Pons (tissue), 1 donor: ENCODE data around the gene PER1.
"Not testable (repeated sequence)": the region's sequence is repeated elsewhere in the genome, so short reads cannot be mapped to it uniquely, and the experiment has no call there.

ENCODE experiments used
- DNase-seq: peaks from one replicate; pipeline ENCODE4 v3.0.0-alpha.2; 2016; ENCODE audit warnings: low spot score

The PER1 gene

DNA sequence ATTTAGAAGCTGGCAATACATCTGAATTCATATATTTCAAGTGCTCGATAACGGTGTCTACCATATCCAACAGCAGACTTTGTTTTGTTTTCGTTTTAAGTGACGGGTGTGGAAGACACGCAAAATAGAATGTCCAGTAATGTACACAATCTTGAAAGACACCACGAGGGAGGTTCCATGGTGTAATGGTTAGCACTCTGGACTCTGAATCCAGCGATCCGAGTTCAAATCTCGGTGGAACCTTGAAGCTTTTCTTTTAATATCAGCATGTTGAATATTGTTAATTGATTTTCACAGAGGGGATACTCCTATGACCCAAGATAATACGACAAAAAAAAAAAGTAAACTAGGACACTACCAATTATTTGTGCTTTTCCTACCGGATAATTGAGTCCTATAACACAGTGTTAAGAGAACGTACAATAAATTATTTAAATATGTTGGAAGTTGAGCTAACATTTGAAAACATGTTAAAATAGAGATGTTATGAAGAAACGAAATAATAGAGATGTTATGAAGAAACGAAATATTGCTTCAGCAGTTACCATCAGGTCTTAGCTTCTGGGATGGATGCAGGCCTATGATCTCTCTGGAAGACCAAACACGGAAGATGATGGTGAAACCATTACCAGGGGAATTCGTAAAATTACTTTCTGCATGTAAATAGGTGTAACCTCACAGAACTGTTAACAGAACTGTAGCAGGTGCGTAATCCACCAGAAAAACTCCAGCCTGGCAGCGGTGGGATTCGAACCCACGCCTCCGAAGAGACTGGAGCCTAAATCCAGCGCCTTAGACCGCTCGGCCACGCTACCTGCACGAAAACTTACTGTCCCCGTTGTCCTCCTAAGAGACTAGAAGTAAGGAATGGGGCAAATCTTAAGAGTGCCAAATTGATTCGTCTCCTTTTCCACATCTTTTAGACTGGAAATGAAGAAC lies 32.4 kb downstream of the PER1 start:
- DNase-seq: peak; percentile 97

DNA sequence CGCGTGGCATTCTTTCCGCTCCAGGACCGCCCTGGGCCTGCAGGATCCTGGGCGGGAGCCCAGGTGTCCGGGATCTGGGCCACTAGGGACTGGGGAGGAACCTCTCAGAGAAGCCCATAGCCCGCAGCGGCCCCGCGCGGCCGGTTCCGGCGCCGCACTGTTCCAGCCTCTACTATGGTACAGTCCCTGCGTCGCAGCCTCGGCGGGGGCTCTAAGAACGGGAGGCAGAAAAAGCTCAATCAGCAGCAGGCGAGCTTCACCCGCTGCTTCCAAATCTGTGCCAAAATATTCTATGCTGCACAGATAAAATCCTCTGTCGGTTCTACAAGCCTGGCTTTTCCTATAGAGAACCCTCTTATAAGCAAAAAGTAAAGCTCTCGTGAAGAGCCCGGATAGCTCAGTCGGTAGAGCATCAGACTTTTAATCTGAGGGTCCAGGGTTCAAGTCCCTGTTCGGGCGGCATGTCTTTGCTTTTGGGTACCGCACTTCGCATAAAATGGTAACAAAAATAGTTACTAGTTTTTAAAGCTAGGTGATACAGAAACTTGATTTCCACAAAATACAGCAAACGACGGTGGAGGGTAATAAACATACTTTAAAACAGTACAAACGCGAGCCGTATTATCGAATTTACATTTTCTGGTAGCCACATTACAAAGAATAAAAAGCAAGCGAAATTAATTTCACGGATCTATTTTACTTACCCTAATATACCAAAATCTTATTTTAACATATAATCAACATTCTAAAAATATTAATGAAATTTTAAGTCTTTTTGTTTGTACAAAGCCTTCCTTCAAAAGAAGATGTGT lies 33.2 kb downstream of the PER1 start:
- DNase-seq: peak; percentile 90

DNA sequence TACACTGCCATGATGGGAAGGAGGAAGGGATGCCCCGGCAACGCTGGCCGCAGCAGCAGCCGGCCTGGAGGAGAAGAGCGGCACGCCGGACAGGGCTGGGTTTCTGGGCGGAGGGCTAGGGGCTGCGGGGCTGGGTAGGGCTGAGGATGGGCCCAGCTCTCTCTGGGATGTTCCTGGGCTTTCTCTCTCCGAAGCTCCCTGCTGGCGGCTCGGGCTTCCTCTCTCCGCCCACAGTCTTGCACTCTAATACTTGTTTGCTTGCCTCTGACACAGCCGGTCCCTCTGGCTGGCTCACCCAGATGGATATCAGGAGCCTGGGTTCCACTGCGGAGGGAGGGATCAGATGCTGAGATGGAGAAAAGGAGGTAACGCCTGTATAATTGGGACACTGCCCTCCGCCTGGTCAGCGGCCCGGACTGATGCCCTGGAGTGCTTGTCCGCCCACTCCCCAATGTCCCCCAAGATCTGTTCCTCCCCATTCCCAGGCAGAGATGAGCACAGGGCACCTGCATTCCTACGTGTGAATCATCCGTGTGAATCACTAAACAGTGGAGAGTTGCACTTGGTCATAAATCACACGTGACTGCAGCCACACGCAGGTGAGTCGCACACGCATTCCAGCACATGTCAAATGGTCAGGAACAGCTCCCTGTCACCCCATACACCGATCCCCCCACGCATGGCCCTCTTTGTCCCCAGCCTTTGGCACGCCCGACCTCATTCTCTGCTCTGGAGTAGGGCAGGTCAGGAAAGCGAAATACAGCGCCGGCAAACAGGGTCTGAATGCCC lies 34.0 kb downstream of the PER1 start, which contains the start of gene ALOXE3:
ALOXE3 (minus strand) TSS at position 535 of the 789 bp plus-strand sequence; CDS start at position 11, 524 bp downstream.
- no peak for DNase-seq

DNA sequence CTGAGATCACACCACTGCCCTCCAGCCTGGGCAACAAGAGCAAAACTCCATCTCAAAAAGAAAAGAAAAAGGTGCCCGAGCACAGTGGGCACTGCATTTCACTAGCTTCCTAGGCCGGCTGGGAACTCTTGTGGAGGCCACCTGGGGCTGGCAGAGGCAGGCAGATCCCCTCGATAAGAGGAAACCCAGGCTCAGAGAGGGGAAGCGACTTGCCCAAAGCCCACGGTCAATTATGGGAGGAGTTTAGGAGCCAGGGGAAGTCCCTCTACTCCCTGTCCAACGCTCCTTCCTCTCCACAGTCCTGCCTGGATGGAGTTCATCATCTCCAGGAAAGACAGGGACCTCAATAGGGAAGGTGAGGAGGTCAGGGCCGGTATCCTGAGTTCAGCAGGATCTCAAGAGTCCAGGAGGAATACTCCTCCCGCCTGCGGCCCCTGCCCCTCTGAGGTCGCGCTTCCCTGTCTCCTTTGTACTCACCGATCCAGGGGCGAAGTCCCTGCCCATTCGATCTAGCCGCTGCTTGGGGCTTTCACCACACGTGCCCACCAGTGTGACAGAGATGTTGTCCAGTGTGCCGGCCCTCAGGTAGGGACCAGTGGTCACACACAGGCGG lies 34.7 kb downstream of the PER1 start:
- no peak for DNase-seq

DNA sequence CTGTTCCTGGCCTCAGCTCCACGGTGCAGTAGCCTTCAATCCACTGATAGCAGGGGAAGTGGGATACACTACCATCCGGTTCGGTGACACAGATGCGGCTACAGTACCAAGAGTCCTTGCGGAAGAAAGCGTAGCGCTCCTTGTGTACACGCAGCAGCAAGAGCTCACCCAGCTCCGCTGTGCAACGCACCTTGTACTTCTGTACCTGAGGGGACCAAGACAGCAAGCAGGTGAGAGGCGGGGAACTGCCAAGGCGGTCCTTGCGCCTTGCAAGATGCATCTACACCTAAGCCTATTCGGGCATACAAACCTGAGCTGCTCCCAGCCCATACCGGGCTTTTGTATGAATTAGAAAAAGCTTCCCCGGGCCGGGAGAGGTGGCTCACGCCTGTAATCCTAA lies 35.4 kb downstream of the PER1 start:
- no peak for DNase-seq

DNA sequence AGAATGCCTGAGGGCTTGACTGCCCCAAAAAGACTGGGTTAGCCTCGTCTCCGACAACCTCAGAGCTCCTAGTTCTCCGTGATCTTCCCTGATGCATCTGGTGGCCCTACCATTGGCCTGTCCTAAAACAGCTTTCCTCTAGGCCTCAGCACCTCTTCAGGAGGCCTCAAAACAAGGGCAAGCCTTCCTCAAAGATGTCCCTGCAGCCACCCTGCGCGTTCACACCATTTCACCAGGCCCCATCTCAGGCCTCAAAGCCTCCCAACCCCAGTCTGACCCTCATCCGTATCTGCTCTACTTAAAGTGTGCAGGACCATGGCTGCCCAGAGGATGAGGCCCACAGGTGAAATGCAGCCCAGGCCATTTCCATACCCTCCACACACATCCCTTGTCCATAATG lies 41.3 kb downstream of the PER1 start:
- no peak for DNase-seq

DNA sequence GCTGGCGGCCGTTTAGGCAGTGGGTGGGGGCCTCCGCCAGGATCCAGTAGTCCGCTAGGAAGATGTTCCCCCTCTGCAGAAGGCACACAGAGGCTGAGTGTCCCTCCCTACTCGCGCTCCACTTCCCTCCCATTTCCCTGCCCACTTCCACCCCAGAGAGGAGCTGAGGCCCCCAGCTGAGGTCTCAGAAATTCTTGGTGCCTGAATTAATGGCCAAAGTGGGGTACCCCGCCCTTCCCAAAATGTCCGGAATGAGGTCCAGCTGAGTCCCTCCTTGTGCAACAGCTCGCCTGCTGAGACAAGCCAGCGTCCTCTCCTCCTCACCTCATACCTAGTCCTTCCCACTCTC lies 41.8 kb downstream of the PER1 start:
- DNase-seq: no peak

DNA sequence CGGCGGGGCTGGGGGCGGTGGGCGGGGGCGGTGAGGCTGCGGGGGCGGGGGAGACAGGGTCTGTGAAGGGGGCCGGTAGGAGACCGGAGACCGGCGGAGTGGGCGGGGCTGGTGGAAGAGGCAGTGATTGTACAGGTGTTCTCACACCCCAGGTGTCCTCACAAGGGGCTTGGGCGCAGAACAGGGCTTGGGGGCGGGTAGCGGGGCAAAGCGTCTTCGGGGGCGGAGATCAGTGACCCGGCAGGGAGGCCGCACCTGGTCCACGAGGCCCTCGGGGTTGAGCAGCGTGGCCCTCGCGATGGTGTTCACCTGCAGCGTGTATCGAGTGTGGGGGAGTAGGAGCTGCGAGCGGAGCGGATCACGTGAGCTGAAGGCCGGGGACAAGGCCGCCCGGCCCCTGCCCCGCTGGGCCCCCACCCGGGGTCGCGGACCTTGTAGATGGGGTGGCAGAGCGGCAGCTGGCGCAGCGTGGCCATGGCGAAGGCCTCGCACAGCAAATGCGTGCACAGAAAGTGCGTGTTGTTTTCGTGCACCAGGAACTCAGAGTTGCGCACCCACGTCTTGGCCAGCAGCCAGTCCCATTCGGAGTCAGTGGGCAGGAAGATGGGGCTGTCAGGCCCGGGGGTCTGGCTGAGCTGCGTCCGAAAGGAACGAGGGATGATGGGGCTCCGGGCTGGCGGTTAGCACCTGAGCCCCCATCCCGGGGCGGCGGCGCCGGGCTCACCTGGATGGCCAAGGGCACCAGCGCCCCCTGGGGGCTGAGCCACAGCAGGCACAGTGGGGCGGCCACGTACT lies 42.3 kb downstream of the PER1 start:
- DNase-seq: no peak

DNA sequence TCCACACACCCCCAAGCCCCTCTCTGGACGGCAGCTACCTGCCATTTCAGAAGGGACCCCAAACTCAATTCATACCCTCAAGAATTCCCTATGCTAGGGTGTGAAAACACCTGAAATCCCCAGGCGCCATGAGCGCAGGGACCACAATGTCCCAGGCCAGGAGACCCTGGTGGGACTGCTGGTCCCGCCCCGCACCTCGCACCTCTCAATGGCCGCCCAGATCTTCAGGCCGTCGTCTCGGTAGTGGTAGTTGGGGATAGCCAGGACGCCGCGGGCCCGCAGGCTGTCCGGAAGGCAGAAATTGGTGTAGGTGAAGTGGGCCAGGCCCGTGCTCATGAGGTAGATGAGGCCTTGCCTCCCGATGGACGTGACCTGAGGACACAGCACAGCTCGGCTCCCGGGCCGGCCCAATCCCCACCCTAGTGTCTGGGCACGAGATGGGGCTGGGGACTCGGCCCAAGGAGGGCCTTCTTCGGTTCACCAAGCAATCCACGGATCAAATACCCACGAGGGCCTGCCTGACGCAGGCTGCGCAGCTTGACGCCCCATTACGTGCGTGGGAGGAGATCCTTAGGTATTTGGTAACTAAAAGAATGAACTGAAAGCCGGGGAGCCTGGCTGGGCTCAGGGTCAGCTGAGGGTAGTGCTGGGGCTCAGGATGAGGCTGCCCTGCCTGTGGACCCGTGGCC lies 43.1 kb downstream of the PER1 start:
- no peak for DNase-seq

DNA sequence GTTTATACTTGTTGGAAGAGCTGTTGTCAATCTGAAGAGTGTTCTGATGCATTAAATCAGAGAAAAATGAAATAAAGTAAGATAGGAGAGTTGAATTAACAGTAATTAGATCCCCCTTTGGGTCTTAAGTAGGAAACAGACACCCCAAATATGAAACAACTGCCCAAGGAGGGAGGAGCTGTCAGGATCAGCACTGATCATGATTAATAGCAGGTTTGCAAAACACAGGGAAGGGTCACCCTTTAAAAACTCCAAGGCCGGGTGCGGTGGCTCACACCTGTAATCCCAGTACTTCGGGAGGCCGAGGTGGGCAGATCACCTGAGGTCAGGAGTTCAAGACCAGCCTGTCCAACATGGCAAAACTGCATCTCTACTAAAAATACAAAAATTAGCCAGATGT lies 45.2 kb downstream of the PER1 start:
- DNase-seq: not testable (repeated sequence)

DNA sequence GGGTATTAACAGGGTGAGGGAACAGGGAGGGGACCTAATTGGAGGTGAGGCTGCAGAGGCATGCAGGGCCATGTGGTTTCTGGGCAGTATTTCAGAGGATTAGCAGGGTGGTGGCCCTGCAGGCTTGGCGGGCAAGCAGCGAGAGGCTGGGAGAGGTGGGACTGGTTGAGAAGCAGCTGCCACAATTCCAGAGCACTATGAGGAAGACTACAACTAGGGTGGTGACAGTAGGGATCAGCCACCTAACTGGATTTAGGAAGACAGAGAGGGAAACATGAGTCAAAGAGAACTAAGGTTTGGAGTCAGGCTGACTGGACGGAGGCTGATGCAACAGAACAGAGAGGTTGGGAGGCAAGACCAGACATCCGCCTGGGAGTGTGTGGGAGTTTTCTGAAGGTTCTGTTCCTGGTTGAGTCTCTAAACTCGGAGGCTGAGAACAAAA lies 46.2 kb downstream of the PER1 start:
- DNase-seq: no peak

DNA sequence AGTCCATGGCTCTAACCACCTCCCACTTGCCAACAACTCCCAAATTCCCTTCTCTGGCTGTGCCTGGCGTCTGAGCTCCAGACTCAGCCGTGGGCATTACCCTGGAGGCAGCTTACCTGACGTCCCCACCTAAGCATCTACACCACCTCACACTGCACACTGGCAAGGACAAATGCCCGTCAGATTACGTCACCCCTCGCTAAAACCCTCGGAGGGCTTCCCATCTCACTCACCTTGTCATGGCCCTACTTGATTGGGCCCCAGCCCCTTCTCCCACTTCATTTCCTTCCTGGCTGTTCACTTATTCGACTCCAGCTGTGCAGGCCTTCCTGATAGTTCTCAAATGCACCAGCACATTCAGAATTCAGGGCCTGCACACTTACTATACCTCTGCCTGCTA lies 47.3 kb downstream of the PER1 start:
- no peak for DNase-seq

DNA sequence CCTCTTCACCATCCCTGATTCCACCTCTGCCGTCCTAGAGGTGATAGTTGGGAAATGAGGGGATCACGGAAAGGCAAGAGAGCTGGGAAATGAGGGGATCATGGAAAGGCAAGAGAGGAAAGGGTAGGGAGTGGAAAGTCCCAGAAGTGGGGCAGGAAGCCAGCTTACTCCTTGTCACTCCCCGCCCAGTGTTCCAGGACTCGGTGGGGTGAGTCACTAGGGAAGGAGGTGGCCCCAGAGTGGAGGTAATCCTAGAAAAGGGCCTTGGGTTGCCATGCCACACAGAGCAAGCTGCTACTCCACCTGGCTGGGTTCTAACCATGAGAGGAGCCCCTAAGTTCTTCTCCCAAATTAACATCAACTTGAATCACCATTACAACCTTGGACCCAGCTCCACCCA lies 48.7 kb downstream of the PER1 start:
- no peak for DNase-seq

DNA sequence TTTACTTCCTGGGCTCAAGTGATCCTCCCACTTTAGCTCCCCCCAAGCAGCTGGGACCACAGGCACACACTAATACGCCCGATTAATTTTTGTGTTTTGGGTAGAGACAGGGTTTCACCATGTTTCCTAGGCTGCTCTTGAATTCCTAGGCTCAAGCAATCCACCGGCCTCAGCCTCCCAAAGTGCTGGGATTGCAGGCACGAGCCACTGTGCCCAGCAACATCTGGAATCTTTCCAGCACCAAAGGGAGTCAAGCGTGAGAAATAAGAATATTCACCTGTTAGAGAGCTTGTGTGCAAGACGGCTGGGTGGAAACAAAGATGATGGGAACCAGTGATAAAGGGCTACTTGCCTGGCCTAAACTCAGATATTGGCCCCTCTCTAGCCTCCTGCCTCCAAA lies 50.5 kb downstream of the PER1 start:
- DNase-seq: no peak

DNA sequence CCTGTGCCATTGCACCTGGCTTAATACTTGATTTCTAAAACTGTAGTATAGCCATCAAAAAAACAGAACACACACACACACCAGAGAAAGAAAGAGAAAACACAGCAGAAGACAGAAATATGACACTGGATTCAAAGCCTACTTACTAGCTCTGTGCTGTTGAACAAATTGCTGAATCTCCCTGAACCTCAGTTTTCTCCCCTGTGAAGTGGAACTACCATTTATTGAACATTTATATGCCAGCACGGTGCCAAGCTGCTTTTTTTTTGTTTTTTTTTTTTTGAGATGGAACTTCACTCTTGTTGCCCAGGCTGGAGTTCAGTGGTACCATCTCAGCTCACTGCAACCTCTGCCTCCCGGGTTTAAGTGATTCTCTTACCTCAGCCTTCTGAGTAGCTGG lies 51.4 kb downstream of the PER1 start:
- DNase-seq: no peak

DNA sequence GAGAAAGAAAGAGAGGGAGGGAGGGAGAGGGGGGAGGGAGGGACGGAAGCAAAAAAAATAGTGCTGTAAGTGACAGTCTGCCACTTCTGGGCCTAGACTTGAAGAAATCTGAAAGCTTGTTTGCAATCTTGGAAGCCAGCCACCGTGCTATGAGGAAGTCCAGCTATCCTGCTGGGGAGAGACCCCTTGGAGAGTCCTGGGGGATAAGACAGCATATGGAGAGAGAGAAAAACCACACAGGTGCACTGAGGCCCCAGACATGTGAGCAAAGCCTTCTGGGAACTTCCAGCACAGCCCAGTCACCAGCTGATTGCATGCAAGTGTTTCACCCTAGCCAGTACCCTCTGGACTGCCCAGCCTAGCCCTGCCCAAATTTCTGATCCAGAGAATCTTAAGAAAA lies 52.1 kb downstream of the PER1 start:
- no peak for DNase-seq

DNA sequence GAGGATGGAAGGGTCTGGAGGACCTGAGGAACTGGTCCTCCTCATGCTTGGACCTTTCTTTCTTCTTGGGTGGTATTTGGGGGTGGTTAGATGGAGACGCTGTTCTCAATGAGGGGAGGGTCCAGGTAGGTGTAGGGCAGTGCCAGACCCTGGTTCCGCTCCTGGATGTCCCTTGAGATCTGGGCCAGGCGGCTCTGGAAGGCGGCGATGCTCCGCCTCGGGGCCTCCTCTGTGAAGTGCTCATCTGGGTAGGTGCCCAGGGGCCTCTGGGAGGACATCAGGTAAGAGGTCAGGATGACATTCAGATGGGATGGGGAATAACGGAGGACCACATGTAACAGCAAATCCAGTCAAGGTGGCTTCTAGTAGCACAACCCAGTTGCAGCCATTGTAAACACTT lies 55.7 kb downstream of the PER1 start:
- no peak for DNase-seq

DNA sequence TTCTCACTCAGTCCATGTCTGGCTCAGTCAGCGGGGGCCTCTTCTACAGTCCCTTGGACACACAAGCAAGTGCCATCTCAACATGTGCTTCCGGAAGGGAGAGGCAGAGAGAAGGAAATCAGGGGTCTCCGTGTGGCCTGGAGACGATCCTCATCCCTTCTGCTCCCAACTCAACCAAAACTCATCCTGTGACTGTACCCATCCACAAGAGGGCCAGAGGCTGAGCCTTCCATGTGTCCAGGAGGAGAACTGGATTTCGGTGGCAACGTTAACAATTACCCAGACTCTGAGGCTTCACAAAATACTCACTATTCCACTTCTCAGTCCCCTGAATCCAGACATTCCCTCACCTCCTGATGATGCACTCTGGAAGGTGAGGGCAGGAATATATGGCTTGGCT lies 56.8 kb downstream of the PER1 start:
- no peak for DNase-seq

DNA sequence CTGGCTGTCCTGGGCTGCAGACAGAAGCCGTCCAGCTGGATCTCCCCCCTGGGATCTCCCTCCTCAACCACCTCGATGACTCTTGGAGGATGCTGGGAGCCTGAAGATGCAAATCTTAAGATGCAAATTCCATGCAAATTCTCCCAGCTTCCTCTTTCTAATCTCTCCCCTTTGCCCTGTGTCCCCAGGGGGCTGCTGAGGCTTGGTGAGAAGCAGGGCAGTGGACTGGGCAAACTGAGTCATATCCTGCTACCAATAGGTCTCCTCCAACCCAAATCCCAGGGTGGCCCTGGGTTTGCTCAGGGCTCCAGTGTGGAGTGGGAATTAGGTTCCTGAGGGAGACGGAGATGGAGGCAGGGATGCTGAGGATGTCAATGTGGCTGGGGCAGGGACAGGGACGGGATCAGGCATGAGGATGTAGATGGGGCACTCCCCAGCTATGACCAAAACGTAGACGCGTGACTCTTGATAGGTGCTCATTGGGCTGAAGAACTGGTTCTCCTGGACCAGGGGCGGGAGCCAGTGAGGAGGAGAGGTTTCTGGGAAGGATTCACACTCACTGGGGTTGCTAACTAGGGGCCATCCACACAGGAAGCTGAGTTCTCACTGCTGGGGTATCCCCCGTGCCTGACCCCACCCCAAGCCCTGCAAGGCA lies 61.0 kb downstream of the PER1 start:
- no peak for DNase-seq
